Amniotic stem cell (primary cell): ENCODE measurements around the gene LRMDA.
"Not testable (repeated sequence)": the region's sequence is repeated elsewhere in the genome, so short reads cannot be mapped to it uniquely, and the experiment has no call there.

Source experiments
- DNase-seq: peaks from one replicate; lab custom pipeline; 2025; lab: John Stamatoyannopoulos, UW

Gene LRMDA

GRCh38 chr10:75613685-75614504, 182.5 kb downstream of the LRMDA start:
- no peak for DNase-seq

GRCh38 chr10:75616076-75616475, 184.7 kb downstream of the LRMDA start:
- DNase-seq: no peak

- no peak for DNase-seq
These were observed 185.6 kb downstream of the LRMDA start for GRCh38 chr10:75616874-75617478.

GRCh38 chr10:75617485-75618155, 186.2 kb downstream of the LRMDA start:
- no peak for DNase-seq

GRCh38 chr10:75619635-75620034, 188.2 kb downstream of the LRMDA start:
- no peak for DNase-seq

GRCh38 chr10:75620356-75620755, 188.9 kb downstream of the LRMDA start:
- no peak for DNase-seq

GRCh38 chr10:75621003-75621402, 189.6 kb downstream of the LRMDA start:
- DNase-seq: not testable (repeated sequence)

- no peak for DNase-seq
These were observed 191.1 kb downstream of the LRMDA start for GRCh38 chr10:75622503-75622902.

GRCh38 chr10:75623310-75624093, 192.1 kb downstream of the LRMDA start:
- no peak for DNase-seq

- DNase-seq: no peak
These were observed 193.2 kb downstream of the LRMDA start for GRCh38 chr10:75624638-75625037.

- no peak for DNase-seq
These were observed 199.3 kb downstream of the LRMDA start for GRCh38 chr10:75630746-75631145.

GRCh38 chr10:75632805-75633462, 201.5 kb downstream of the LRMDA start:
- no peak for DNase-seq

GRCh38 chr10:75633568-75633967, 202.1 kb downstream of the LRMDA start:
- no peak for DNase-seq

GRCh38 chr10:75634947-75635346, 203.5 kb downstream of the LRMDA start:
- DNase-seq: no peak

GRCh38 chr10:75638752-75639151, 207.3 kb downstream of the LRMDA start:
- DNase-seq: no peak

GRCh38 chr10:75639736-75640135, 208.3 kb downstream of the LRMDA start:
- DNase-seq: no peak

- DNase-seq: no peak
These were observed 209.0 kb downstream of the LRMDA start for GRCh38 chr10:75640381-75640780.

GRCh38 chr10:75640803-75641202, 209.4 kb downstream of the LRMDA start:
- DNase-seq: no peak

GRCh38 chr10:75643405-75643804, 212.0 kb downstream of the LRMDA start:
- DNase-seq: no peak

- no peak for DNase-seq
These were observed 212.7 kb downstream of the LRMDA start for GRCh38 chr10:75643944-75644692.

- DNase-seq: no peak
These were observed 214.3 kb downstream of the LRMDA start for GRCh38 chr10:75645704-75646103.
